Measurements from ENCODE around the gene ARHGAP22.

The ARHGAP22 gene

DNA sequence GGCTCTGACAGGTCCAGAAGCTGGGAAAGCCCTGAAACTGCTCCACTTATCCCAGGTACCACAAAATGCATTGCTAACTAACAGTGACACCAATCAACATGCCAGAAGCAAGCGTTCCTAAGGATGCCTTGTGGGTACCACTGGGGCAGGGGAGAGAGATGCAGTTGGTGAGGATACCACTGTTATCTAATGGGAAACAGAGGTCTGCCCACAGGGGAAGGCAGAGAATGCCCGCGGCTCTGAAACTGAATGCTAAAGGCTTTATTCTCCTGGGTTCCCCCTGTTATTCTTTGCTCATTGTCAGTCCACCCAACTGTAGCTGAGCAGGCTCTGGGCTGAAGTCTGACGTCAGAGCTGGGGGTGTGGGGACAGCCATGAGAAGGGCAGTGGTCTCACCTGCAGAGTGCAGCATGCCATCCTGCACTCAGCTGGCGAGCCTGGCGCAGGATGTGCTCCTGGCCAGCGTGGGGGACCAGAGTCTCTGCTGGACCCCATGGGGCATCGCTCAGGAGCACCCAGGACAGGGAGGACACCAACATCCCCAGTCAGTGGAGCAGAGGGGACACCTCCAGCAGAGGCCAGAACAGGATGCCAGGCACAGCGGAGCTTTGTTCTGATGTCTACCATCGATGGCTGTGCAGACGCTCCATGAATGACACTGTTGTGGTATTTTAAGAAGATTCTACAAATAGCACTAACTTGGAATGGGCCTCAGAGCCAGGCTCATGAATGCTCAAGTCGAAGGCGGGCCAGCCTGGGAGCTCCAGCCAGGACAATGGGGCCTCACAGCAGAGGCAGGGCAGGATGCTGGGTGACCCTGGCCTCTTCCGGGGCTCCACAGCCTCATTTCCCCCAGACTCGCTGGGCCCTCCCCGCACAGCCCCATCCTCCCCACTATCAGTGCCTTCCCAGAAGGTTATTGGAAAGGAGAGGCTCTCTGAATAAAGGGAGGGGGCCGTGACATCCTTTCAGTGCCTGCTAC lies 95.8 kb downstream of the ARHGAP22 start:
- DNase-seq: no peak

GRCh38 chr10:48507933-48508790 lies 96.7 kb downstream of the ARHGAP22 start:
- no peak for DNase-seq

- no peak for DNase-seq
These were observed 97.4 kb downstream of the ARHGAP22 start for GRCh38 chr10:48507494-48507893.

GRCh38 chr10:48506147-48506917 lies 98.5 kb downstream of the ARHGAP22 start:
- DNase-seq: no peak

GRCh38 chr10:48505394-48506112 lies 99.3 kb downstream of the ARHGAP22 start:
- no peak for DNase-seq

DNA sequence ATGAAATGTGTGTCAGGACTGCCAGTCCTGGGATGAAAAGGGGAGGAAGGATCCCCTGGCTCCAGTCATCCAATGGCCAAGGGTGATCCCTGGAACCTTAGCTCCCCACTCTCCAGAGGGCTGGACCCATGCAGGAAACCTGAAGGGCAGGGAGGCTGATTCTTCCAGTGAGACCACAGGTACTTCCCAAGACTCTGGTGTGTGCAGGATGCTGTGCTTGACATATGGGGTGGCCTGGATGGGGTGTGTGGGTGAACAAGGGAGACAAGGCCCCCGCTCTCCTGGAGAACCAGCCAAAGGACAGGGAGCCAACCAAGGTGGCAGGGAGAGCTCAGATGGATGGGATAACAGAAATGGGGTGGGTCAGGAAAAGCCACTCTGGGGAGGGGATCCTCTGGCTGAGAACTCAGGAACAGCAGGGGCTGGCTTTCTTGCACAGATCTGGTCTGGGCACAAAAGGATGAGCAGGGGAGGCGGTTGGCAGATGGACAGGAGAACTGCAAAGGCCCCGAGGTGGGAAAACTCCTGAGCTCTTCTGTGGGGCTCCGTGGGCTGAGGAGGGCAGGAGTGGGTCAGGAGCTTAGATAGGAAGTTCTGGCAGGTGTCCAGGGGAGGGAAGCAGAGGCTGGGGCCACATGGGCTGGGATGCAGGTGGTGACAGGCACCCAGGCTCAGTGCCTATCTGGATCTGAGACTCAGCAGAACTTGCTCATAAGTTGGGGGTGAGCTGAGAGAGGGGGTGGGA lies 100.6 kb downstream of the ARHGAP22 start:
- no peak for DNase-seq

DNA sequence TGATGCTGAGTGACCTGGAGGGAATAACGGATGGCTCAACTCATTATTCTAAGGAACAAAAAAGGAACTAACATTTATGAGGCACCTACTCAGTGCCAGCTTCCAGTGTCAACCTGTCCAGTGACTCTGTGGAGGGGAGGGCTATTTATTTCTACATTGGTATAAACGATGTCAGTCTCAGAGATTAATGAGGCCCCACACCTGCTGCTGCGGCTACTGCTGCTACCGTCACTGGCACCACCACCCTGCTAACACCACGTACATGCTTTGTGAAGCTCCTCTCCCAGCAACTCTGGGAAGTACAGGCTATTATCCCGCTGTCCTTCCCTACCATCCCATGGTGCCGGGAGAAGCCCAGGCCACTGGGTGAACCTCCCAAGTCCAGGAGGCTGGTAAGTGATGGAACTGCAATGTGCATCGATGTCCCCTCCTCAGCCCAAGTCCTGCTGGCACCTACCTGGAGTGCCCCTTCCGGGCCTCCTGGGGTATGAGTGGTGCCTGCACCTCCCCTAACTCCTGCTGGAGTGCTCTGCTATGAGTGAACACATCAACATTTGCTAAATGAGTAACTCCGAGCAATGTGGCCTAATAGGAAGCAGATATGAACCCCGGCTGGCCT lies 101.5 kb downstream of the ARHGAP22 start:
- DNase-seq: no peak

DNA sequence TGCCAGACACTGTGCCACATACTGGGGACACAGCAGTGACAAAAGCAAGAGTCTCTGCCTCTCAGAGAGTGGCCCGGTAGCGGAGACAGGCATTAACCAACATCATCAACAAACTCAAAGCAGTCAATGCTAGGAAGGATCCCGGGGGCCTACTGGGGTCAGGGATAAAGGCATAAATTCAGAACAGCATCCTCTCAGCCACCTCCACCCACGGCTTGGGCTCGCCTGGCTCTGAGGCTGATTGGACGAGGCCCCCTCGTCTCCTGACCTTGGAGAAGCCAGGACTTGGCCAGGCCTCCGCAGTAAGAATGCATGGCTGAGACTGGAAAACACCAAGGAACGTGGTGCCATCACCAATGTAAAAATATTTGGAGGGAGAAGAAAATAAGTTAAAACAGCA lies 102.1 kb downstream of the ARHGAP22 start:
- DNase-seq: no peak

DNA sequence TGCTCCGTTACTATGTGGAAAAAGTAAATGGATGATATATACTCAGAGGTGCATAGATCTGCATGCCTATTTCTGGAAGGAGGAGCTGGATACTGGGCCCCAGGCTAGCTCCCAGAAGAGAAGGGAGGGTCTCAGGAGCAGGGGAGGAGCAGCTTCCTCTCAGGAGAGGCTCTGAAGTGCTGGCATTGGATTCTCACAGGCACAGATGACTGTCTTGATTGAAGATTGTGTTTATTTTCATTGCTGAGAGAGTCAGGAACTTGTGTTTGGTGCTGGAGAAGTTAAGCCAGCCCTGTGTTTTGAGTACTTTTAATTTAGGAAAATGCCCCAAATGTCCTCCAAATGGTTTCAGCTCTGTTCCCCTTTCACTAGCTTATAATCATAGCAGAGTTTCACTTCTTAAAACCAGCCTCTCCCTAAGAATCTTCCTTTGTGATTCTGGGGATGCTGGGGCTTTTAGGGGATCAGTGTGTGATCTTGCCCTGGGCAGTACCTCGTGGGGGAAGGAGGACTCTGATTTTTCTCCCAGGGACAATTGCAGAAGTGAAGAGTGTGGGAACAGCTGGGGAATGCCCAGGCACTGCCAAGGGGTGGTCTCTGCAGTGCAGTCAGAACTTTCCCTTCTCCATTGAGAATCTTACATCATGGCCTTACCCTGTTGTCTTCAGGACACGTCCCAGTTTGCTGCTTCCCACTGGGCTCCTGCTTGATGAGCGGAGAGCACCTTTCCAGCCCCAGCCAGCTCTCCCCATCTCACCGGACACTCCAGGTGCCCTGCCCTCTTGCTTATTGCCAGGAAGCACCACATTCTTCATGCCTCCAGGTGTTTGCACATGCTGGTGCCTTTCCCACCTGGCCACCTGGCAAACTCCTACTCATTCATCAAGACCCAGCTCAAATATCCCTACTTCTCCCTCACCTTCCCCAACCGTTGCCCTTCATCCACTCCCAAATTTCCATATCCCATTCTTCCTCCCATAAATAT lies 102.8 kb downstream of the ARHGAP22 start:
- no peak for DNase-seq

DNA sequence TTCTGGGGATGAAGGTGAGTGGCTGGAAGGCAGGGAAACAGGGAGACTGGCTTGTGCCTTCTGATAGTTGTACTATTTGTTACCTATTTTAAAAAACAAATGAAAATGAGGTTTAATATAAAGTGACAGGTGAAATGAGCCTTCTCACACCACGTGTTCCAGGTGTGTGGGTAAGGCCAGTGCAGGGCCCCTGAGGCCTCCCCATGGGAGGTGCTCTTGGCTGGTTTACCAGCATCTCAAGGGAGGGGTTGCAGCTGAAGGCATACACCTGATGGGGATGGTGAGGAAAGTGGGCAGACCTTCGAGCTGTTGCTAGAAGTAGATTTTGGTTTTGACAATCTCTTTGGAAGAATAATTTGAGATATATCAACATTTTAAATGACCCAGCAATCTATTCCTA lies 103.6 kb downstream of the ARHGAP22 start:
- no peak for DNase-seq

GRCh38 chr10:48500771-48501170 lies 104.1 kb downstream of the ARHGAP22 start:
- no peak for DNase-seq

- no peak for DNase-seq
These were observed 105.8 kb downstream of the ARHGAP22 start for GRCh38 chr10:48498940-48499510.

- DNase-seq: no peak
These were observed 106.8 kb downstream of the ARHGAP22 start for GRCh38 chr10:48497780-48498770.

DNA sequence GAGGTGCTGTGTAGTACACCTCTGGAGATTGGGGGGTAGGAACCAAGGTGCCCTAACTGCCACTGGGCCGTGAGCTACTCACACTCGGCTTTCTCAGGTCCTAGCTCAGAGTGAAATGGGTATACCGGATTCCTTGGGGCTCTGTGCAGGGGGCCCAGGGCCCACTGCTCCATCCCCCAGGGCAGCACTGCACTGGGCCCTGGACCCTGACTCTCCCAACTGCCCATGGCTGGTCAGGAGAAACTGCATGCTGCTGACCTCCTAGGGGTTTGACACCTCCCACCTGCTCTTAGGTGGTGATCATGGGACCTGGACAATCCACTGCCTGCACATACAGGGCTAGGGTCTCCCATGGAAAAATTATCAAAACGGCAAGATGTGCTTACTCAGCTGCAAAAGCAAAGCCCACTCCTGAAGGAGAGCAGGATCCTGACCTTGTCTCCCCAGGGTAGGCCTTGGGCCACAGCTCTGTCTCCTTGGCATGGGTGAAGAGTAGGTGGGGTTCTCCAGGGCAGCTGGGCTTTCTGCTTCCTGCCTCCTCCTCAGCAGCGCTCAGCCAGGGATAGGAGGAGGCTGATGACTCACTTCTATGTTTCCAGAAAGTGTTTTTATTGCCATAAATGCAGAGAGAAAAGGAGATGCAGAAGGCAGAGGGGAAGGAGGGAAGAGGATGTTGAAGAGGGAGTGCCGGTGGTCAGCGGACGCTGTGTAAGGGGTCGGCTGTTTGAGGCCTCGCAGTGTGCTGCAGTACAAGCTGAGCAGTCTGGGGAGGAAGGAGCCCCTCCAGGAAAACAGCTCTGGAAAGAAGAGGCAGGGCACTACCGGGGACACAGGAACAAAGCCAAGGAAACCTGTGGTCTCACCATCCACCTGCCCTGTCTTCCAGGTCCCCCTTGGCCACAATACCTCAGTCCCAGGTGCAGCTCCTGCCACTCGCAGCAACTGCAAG lies 107.8 kb downstream of the ARHGAP22 start:
- no peak for DNase-seq

GRCh38 chr10:48496105-48496830 lies 108.6 kb downstream of the ARHGAP22 start:
- DNase-seq: no peak
